Transverse colon (tissue), 4 donors: ENCODE measurements around the gene SHROOM3.

Source experiments
- CTCF ChIP-seq, 5 experiments: fragments of 200-600 bp in 3 of 5; fragments of 450-650 bp in 2 of 5; sonication (generic) in 3 of 5; IDR thresholded peaks; 1 replicate in 2 of 5; 2 replicates in 3 of 5; pipeline ENCODE4 v1.5.1; 2016 to 2017; ENCODE audit warnings: antibody characterized with exemption in 5 of 5, inconsistent platforms in 3 of 5, mild to moderate bottlenecking in 2 of 5, moderate library complexity in 1 of 5
- POLR2AphosphoS5 ChIP-seq, 3 donors: sonication (generic); formaldehyde crosslinking; IDR thresholded peaks; one replicate each; pipeline ENCODE4 v1.6.1; 2016; ENCODE audit warnings: antibody characterized with exemption in 3 of 3

- TF ChIP-seq POLR2AphosphoS5 (IDR thresholded peaks at IDR 0.05): no peak
- TF ChIP-seq CTCF (IDR thresholded peaks at IDR 0.05): no peak
Observed at GRCh38 chr4:76607846-76608245, 172.8 kb downstream of the SHROOM3 start.
